GM19099 (cell line): Measurements from ENCODE around the gene CYP11A1.

Experiments
- POLR2A ChIP-seq: IDR thresholded peaks from 3 replicates; pipeline ENCODE4 v1.6.1; 2011; ENCODE audit warnings: low read depth; ENCODE audit not compliant: insufficient read length; ENCODE audit errors: extremely low read depth

CYP11A1 gene

DNA sequence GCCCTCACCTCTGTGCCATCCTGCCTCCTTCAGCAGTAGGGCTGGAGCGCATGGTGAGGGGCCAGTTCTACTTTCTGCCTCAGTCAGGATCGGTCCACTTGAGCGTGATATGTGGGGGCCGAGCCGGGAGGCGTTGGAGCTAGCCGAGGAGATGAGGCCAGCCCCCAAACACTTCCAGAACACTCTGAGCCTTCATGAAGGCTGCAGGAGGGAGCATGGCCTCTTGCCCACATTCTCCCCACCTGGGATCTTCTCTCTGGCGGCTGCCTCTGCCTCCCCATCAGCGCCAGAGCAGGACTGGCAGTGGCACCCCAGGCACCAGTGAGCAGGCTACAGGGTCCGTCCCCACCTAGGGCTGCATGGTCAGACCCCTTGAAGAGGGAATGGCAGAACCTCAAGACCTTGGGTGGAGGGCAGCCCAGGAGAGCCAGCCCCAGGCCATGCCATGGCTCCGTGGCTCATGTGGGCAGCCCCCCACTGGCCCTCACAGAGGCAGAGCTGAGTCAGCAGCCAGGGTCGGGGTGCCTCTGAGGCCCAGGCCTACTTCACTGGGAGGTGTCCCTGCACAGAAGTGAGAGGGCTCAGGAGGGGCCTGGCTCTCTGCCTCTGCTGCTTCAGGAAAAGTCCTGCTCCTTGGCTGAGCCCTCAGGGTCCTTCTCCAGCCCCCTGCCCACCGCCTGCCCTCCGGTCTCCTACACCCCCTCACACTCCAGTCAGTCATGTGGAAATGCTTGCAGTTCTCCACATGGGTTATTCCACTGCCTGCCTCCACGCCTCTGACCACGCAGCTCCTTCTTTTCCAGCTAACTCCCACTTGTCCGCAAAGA is 28.1 kb upstream of the CYP11A1 start:
- no peak for TF ChIP-seq POLR2A

DNA sequence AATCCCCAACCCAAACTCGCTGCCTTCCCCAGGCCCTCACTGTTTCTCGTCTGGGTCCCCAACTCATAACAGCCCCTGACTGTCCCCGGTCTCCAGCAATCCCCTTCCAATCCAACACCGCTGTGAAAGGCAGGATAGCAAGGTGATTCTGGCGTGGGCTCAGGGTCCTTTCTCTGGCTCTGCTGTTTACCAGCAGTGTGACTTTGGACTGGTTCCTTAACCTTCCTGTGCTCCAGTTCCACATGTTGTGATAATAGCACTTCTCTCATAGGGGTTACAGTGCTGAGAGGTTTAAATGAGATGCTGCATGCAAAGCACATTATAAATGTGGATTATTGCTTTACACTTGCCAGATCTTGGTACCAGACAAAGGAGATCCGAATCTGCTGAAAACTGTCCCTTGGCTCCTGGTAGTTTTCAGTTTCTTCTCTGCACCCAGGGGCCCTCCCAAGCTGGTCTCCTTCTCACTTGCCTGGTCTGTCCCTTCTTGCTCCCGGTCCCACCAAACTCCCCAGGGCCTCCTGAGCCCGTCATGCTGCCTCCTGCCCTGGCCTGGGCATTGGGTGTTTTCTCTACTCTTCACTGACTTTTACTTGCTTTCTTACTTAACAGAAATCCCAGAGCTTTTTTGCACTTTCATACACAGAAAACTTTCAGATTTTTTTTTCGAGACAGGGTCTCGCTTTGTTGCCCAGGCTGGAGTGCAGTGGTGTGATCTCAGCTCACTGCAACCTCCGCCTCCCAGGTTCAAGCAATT is 26.8 kb upstream of the CYP11A1 start:
- TF ChIP-seq POLR2A = peak; percentile 21

DNA sequence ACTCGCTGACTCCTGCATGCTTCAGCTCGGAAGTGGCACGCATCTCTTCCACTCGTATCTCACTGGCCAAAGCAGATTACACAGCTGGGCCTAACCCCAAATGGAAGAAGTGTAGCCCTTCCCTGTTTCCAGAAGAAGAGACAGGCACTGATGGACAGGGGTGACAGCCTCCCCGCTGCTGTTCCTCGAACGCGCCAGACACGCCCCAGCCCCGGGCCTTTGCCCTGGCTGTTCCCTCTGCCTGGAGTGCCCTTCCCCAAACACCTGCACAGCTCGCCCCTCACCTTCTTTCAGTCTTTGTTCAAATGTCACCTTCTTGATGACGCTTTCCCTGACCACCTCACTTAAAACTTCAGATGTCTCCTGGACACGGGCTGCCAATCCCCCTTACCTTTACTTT is 26.0 kb upstream of the CYP11A1 start:
- TF ChIP-seq POLR2A = no peak

DNA sequence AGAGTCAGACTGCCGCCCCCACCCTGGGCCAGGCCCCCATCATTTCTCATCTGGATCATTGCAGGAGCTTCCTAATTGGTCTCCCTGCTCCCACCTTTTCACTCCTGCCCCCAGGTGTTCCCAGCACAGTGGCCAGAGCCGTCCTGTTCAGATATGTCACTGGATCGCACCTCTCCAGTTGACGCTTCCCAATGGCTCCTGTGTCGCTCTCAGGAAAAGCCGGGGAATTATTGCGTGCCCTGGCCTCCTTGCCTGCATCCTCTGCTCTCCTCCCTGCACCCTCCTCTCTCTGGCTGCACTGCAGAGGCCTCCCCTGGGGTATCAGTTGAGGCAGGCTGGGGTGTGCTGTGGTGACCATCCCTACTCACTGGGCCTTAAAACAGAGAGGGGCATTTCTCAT is 25.5 kb upstream of the CYP11A1 start:
- TF ChIP-seq POLR2A = no peak

DNA sequence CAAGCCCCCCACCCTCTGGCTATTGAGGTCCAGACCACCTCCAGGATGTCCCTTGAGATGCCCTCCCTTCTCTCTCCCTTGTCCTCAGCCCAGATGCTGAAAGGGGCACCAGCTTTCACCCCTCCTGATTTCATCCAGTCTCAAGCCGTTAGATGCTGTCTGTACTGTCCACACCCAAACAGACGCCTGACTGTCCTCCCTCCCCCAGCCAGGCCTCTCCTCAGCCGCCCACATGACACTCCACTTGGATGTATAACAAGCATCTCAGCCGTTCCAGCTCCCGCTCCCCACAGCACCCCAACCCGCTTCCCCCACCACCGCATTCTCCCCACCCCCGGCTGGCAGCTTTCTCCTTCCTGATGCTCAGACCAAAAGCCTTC is 25.0 kb upstream of the CYP11A1 start:
- no peak for TF ChIP-seq POLR2A

DNA sequence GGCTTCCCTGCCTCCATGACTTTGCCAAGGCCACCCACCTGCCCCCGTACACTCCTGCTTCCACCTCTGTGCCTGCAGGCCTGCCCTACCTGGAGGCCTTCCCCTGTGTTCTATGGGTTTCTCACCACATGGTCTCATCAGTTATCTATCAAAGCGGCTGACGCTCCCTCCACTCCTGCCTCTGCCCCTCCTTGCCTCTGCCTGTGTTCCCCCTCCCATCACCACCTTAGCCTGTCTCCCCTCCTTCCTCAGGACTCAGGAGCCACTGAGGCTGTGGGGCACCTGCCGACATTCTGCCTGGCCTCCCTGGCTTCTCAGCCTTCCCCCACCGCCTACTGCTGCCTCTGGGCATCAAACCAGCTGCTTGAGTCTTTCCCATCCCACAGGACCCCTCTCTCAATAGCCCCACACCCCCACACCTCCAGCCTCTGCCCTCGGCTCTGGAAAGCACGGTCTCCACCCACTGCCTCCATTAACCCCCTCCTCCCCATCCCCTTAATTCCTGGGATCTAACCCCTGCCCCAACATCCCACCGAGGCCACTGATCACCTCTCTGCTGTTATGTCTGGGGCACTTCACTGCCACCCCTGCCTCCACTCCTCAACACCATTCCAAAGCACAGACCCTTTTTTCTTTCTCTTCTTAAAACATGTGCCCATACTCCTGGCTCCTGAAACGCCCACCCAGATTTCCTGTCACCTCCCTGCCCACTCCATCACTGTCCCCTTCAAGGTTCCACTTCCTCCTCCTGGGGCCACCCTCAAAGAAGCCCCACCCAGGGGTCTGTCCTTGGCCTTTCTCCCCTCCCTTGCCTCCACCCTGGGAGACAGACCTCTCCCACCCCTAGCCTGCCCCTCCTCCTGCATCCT is 24.4 kb upstream of the CYP11A1 start:
- no peak for TF ChIP-seq POLR2A

DNA sequence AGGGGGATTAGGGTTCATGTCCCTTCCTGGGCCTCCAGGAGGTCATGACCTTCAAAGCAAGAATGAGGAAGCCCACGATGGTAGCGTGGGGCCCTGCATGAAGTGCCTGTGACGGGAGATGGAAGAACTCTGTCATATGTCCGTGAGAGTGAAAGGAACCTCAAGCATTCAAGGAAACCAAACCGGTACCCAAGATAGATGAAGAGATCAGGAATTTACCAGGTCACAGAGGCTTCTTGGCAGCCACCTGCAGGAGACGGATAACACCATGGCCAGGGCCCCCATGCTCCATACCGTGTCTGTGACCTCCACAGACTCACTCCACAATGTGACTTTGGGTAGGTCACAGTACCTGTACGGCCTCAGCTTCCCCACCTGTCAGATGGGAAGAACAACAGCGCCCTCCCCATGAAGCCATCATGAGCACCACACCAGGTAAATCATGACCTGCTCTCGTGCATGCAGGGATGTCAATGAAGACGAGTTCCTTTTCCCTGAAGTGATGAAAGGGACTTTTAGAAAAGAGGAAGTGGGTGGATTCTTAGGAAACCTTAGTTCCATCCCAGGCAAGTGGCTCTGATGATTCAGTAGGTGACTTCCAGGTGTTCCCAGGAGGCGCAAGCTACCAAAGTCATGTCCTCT is 23.3 kb upstream of the CYP11A1 start:
- no peak for TF ChIP-seq POLR2A

DNA sequence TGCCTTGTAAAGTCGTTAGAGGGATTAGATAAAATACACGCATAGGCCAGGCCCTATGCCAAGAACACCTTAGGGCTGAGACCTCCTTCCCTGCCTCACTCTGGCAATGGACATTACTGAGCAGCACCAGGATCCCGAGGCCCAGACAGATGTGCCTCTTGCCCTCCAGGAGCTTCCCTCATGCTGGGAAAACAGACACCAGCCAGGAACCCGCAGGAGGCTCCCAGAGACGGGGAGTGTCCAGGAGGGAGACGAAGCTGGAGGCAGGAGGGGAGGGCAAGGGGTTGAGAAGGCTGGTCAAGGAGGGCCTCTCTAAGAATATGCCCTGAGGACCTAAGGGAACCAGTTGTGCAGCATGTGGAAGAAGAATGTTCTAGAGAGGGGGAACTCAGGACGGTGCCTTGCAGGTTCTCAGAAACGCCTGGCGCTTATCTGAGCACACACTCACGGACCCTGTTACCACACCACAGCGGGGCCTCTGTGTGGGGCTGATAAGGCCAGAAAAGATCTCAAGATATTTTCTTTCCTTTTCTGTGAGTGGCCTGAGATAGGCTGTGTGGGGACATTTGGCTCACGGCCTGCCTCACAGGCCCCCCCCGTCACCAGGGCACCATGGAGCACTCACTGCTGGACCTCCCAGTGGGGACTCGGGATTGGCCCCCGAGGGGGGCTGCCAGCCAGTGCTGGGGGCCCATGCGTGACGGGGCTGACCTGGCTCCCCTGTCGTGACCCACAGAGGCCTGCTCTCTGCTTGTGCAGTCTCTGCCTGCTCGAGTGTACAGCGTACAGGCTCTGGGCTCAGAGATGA is 22.0 kb upstream of the CYP11A1 start:
- TF ChIP-seq POLR2A = no peak

DNA sequence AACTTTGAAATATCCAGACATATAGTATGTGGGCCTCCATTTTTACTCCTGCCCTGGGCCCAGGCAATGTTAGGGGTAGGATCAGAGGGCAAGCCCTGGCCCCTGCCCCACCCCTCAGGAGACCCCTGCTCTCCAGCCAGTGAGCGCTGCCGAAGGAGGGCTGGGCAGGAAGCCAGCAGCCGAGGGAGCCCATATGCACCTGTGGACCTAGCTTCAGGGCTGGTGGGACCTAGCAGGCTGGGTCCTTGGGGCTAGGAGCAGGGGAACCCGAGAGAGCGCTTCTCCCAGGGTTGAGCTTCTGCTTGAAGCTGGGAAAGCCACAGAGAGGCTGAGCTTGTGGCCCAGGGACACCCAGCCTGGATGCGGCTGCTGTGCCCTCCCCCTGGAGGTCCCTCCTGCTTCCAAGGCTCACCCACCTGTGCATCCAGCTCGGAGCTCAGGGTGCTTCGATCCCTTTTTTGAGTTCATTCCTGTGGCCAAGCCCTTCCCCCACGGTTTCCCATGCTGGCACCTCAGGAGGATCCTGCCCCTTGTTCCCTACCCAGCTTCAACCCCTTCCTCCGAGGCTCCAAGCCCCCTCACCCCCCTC is 21.0 kb upstream of the CYP11A1 start:
- TF ChIP-seq POLR2A = no peak

DNA sequence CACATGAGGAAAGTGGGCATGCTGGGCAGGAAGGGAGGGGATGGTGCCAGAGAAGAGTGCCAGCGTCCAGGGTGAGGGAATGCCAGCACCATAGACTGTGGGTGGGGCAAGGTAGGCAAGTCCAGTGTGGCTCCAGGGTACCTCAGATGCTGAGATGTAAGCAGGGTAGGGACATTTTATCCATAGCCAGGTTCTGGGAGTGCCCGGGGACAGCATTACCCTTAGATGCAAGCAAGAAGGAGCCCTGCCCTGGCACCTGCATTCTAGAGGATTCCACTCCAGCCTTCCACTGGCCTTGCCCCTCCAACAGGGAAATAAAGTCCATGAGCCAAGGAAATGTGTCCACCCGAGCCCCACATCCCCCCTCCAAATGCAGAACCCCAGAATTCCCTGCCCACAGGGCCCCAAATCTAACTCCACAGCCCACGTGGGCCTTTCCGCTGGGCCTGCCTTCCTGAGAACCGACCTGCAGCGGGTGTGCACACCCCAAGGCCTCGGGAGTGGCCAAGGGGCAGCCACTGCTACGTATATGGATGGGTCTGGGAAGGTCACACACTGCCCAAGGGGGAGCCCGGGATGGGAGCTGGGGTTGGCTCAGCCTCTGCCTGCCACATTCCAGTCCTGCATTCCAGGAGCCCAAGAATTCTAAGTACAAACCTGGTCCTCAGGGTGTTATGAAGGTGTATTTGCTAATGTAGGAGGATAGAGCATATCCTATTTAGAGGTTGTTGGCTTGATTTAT is 20.3 kb upstream of the CYP11A1 start:
- TF ChIP-seq POLR2A = no peak

DNA sequence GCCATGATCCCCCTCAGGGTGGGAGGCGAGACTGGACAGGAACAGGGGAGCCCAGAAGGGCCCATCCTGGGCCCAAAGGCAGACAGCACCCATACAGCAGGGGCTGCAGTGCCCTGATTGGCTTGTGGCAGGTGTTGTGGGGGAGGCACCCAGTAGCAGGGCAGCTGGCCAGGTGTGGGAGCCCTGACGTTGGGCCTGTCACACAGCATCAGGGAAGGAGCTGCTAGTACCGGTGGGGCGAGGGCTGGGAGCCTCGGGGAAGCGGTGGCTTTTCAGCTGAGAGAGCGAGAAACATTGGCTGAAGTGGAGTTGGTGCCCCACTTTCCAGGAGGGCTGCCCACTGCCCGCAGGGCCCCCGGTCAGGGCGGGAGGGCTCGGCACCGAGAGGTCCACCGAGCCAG is 19.7 kb upstream of the CYP11A1 start:
- no peak for TF ChIP-seq POLR2A

DNA sequence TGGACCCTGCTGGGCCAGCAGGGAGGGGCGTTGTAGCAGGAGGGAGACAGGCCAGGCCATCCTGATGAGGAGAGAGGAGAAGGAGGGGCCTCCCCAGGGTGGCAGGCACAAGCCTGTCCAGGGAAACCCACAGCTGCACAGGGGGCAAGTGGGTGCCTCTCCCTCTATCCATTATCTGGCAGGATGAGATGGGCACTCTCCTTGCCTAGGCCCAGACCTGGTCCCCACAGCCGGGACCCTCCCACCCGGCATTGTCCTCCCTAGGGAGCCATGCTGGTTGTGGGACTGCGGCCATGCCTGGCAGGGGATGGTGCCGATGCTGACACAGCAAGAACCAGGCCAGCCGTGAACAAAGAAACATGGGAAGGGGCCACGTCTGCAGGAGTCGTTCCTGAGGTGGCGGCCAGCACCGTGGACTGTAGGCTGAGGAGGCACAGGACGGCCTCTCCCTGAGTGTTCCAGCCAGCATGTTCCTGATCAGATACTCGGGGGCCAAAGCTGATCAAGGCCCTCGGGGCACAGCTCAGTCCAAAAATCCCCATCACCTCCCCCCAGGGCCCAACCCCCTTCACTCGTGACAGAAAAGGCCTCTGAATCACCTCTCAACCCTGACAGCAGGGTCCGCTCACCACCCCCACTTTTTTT is 19.2 kb upstream of the CYP11A1 start:
- TF ChIP-seq POLR2A = no peak

DNA sequence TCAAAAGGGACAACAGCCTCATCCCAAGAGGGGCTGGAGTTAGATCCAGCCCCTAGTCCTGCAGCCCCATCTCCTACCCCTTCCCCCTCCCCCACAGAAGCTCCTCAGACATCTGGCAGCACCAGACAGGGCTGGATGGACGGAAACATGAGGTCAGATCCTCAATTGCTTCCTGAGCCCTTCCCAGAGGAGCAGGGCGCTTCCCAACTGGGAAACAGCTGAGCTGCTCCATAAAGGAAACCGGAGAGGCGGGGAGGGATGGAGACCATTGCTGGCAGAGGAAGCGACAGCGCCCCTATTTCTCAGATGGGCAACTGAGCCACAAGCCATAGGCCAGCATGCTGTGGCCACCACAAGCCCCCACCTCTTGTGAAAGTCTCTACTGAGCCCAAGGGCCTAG is 18.3 kb upstream of the CYP11A1 start:
- no peak for TF ChIP-seq POLR2A
